Neural cell (in vitro differentiated cells): ENCODE results near the gene CFL2. TPM values are rescaled to one million over a fixed set of nuclear protein-coding genes. Genes with fewer than 3 reads are reported as not detected.

Experiments
- H2AFZ ChIP-seq: fragments of 200-600, 300-800 bp; sonication (generic), shearing (Covaris generic); 2 replicates; pipeline ENCODE4 v1.6.0; 2014; ENCODE audit warnings: low read depth, mild to moderate bottlenecking, antibody characterized with exemption, low read length, moderate library complexity
- H3F3A ChIP-seq: fragments of 200-600 bp; shearing (Covaris generic); 2 replicates; pipeline ENCODE4 v1.6.1; 2016; ENCODE audit warnings: mild to moderate bottlenecking, moderate library complexity, mixed read lengths, antibody characterized with exemption, low read length; ENCODE audit not compliant: insufficient read depth, poor library complexity, severe bottlenecking
- H3K27ac ChIP-seq: fragments of 200-600, 300-800 bp; sonication (generic), shearing (Covaris generic); 2 replicates; pipeline ENCODE4 v1.5.1; 2014; ENCODE audit warnings: mild to moderate bottlenecking, low read length, moderate library complexity
- H3K27me3 ChIP-seq: fragments of 300-800, 200-600 bp; sonication (generic), shearing (Covaris generic); 2 replicates; pipeline ENCODE4 v1.6.0; 2014; ENCODE audit warnings: mild to moderate bottlenecking, low read depth, low read length, moderate library complexity; ENCODE audit not compliant: insufficient read depth
- H3K36me3 ChIP-seq: fragments of 300-800, 200-600 bp; sonication (generic), shearing (Covaris generic); 2 replicates; pipeline ENCODE4 v1.5.1; 2014; ENCODE audit warnings: mild to moderate bottlenecking, antibody characterized with exemption, low read length, moderate library complexity; ENCODE audit not compliant: insufficient read depth
- H3K4me2 ChIP-seq: fragments of 300-800, 200-600 bp; sonication (generic), shearing (Covaris generic); 2 replicates; pipeline ENCODE4 v1.6.0; 2014; ENCODE audit warnings: mild to moderate bottlenecking, low read length
- H3K4me3 ChIP-seq: fragments of 300-800, 200-600 bp; sonication (generic), shearing (Covaris generic); 2 replicates; pipeline ENCODE4 v1.5.1; 2014; ENCODE audit warnings: mild to moderate bottlenecking, low read length, moderate library complexity
- H3K79me2 ChIP-seq: fragments of 200-600 bp; shearing (Covaris generic); replicated peaks from 2 replicates; pipeline ENCODE4 v1.6.0; 2014; ENCODE audit warnings: mild to moderate bottlenecking, low read length, moderate library complexity; ENCODE audit not compliant: insufficient read depth
- H3K9ac ChIP-seq: fragments of 300-800, 200-600 bp; sonication (generic), shearing (Covaris generic); 2 replicates; pipeline ENCODE4 v1.6.1; 2016; ENCODE audit warnings: mild to moderate bottlenecking, low read length, mixed read lengths
- H3K9me2 ChIP-seq: fragments of 200-600 bp; shearing (Covaris generic); 2 replicates; pipeline ENCODE4 v1.6.1; 2016; ENCODE audit warnings: mild to moderate bottlenecking, low read length, mixed read lengths; ENCODE audit not compliant: insufficient read depth
- H3K9me3 ChIP-seq: fragments of 200-600, 300-800 bp; sonication (generic), shearing (Covaris generic); 2 replicates; pipeline ENCODE4 v1.6.1; 2016; ENCODE audit warnings: mild to moderate bottlenecking, mixed run types, low read length, moderate library complexity, mixed read lengths
- H4K20me1 ChIP-seq: fragments of 200-600 bp; shearing (Covaris generic); 2 replicates; pipeline ENCODE4 v1.6.1; 2016; ENCODE audit warnings: mild to moderate bottlenecking, mixed run types; ENCODE audit not compliant: insufficient read depth
- CTCF ChIP-seq: fragments of 450-650 bp; IDR thresholded peaks from 2 replicates; pipeline ENCODE4 v1.5.1; 2014; ENCODE audit warnings: antibody characterized with exemption, mild to moderate bottlenecking, moderate library complexity; ENCODE audit not compliant: poor library complexity, severe bottlenecking
- EP300 ChIP-seq: fragments of 450-650 bp; conservative IDR thresholded peaks from 2 replicates; pipeline ENCODE4 v1.6.1; 2014; ENCODE audit warnings: antibody characterized with exemption, mild to moderate bottlenecking, moderate library complexity; ENCODE audit not compliant: poor library complexity, severe bottlenecking
- EZH2 ChIP-seq: fragments of 200-600, 300-800 bp; shearing (Covaris generic), sonication (generic); IDR thresholded peaks from 2 replicates; pipeline ENCODE4 v1.6.1; 2014; ENCODE audit warnings: antibody characterized with exemption, low read length, borderline replicate concordance, mild to moderate bottlenecking; ENCODE audit not compliant: insufficient read depth, poor library complexity, severe bottlenecking
- MXI1 ChIP-seq: fragments of 450-650 bp; conservative IDR thresholded peaks from 2 replicates; pipeline ENCODE4 v1.6.1; 2014; ENCODE audit warnings: antibody characterized with exemption, mild to moderate bottlenecking; ENCODE audit not compliant: poor library complexity, severe bottlenecking
- POLR2AphosphoS5 ChIP-seq: IDR thresholded peaks from 2 replicates; pipeline ENCODE4 v1.6.1; 2012
- RAD21 ChIP-seq: fragments of 450-650 bp; conservative IDR thresholded peaks from 2 replicates; pipeline ENCODE4 v1.6.1; 2014; ENCODE audit warnings: antibody characterized with exemption, mild to moderate bottlenecking, moderate library complexity
- REST ChIP-seq: IDR thresholded peaks from 2 replicates; pipeline ENCODE4 v1.6.1; 2012; ENCODE audit warnings: borderline replicate concordance
- SMC3 ChIP-seq: fragments of 450-650 bp; conservative IDR thresholded peaks from 2 replicates; pipeline ENCODE4 v1.6.1; 2014; ENCODE audit warnings: antibody characterized with exemption, mild to moderate bottlenecking, moderate library complexity; ENCODE audit not compliant: poor library complexity
- TAF1 ChIP-seq: IDR thresholded peaks from 2 replicates; pipeline ENCODE4 v1.6.1; 2012; ENCODE audit warnings: low read depth
- polyA plus RNA-seq: library from polyadenylated mRNA; depleted of rRNA; stranded (reverse); fragments of >200 nt; gene quantifications from 2 replicates; pipeline ENCODE4 v1.2.3, GENCODE V29; 2014

The CFL2 gene
- polyA plus RNA-seq, 1 donor from 2014 or later: 37.8 TPM

- Histone ChIP-seq H4K20me1 (no peaks in the 10 kb centered on the region), H2AFZ (no peak overlapping the region), H3K27ac (no peak overlapping the region), H3K9me3 (no peaks in the 10 kb centered on the region), H3F3A (no peaks in the 10 kb centered on the region), H3K27me3 (no peaks in the 10 kb centered on the region), H3K36me3 (no peaks in the 10 kb centered on the region), H3K4me3 (no peak overlapping the region), H3K4me2 (no peak overlapping the region), H3K9me2 (no peaks in the 10 kb centered on the region), H3K79me2 (no peaks in the 10 kb centered on the region), H3K9ac (no peak overlapping the region)
- TF ChIP-seq EP300: no peak
- no peak for TF ChIP-seq TAF1
- TF ChIP-seq CTCF: no peak
- TF ChIP-seq POLR2AphosphoS5: no peak
- TF ChIP-seq SMC3: no peak
- TF ChIP-seq RAD21: no peak
- no peak for TF ChIP-seq REST
- no peak for TF ChIP-seq MXI1
- no peak for TF ChIP-seq EZH2
These were observed 47.4 kb downstream of the CFL2 start for GRCh38 chr14:34667007-34667406.

GRCh38 chr14:34665785-34666435 is 48.5 kb downstream of the CFL2 start:
- Histone ChIP-seq H3K9me2 (no peaks in the 10 kb centered on the region), H3F3A (no peaks in the 10 kb centered on the region), H3K4me2 (no peak overlapping the region), H3K4me3 (no peak overlapping the region), H3K9me3 (no peaks in the 10 kb centered on the region), H3K27me3 (no peaks in the 10 kb centered on the region), H3K9ac (no peak overlapping the region), H3K36me3 (no peaks in the 10 kb centered on the region), H2AFZ (no peak overlapping the region), H4K20me1 (no peaks in the 10 kb centered on the region), H3K27ac (no peak overlapping the region), H3K79me2 (no peaks in the 10 kb centered on the region)
- TF ChIP-seq EZH2 (no peak), POLR2AphosphoS5 (no peak), SMC3 (no peak), REST (no peak), CTCF (no peak), EP300 (no peak), TAF1 (no peak), RAD21 (no peak), MXI1 (no peak)
